ENCODE measurements around the gene RTN4IP1.
"Not testable (repeated sequence)": the region's sequence is repeated elsewhere in the genome, so short reads cannot be mapped to it uniquely, and the experiment has no call there.

RTN4IP1 gene

DNA sequence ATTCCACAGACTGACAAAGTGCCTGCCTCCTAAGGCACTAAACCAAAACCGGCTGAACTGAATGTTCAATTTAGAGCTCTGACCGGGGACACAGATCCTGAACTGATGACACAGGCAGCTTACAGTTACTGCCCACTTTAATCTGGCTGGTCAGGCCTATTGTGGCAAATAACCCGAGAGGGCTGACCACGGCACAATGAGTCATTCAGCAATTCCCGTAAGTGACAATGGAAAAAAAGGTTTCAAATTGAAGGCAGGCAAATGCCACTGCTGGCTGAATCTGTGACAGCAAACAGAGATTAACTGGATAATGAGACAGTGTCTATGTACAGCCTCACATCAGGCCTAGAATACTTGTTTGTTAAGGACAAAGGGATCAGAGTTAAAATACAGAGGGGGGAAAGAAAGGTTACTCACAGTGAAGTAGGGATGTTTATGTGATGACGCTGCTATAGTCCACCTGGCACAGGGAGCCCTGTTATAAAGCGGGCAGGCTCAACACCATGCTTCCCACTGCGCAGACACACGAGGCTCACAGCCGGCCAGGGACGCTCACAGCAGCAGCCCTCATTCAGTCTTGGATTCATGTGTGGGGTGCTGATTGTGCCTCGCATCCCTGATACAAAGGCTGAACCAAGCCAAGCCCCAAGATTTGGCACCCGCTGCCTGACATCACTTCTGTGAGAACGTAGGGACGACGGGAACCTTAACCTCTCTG is 54.4 kb downstream of the RTN4IP1 start:
- DNase-seq: no peak

DNA sequence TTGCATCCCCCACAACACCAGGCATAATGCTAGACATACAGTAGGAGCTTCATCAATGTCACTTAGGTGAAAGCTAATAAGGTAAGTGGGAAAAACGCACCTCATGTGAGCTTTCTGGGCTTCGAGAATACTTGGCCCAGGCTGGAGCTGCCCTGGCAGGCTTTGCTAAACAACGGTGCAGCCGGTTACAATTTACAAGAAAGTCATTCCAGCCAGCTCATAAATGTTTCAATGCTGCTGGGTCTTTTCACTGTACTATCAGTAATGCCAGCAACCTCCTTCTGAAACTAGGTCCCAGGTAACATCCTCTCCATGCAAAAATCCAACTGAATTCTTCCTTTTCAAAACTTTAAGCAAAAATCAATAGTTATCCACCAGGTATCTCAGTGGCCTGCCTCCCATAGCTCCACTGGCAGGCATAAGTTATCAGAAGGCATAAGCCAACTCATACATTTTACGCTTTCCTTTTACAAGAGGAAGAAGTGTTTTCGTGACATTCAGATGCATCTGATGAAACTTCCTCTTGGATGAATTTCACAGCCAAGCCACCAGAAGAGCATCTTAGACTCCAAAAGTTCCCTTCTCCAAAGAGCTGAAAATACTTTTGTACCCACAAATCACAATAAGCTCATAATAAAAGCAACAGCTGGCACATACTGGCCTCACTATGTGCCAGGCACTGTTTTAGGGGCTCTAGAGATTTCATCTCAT is 56.3 kb downstream of the RTN4IP1 start:
- no peak for DNase-seq

- no peak for DNase-seq
Measured at GRCh38 chr6:106572436-106572835, 56.9 kb downstream of the RTN4IP1 start.

DNA sequence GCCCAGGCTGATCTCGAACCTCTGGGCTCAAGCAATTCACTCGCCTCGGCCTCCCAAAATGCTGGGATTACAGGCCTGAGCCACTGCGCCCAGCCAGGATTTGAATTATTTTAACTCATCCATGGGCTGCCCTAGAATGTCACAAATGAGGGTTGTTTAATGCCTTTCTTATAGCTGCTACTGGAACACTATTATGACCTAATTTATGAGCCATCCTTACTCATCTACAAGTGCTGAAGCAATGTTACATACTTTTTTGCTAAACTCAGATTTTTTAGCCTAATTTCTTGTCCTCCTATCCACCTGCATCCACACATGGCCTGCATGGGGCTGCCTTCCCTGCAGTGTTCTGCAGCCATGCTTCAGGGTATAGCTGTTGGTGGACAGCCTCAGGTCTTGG is 59.9 kb downstream of the RTN4IP1 start:
- no peak for DNase-seq

DNA sequence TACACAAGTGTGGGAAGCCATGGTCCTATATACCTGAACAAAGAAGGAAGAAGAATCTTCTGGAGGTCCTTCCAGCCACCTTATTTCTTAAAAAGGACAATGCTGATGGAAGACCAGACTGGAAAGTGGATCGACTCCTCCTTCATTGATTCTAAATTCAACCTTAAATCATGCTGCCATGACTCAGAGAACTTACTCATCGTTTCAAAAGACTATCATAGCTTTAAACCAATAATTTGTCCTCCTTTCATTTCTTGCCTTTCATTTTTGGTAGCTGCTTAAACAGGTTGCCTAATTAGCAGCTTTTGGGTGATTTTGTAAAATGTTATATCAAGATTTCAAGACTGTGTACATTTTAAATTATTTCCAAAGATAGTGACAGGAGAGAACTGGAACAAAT is 60.8 kb downstream of the RTN4IP1 start:
- DNase-seq: no peak

DNA sequence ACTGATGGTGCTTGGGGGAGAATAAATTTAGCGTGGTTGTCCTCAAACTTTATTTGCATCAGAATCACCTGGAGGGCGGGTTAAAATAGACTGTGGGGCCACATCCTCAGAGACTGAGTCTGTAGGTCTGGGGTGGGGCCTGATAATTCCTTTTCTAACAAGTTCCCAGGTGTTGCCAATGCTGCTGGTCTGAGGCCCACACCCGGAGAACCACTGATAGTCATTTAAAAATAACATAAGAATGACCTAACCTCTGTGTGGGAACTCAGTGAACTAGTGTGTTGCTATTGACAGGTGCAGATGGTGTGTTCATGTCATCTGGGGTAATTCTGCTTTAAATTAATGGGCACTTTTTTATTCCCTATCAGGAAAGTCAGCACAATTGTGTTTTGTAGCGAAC is 64.8 kb downstream of the RTN4IP1 start:
- no peak for DNase-seq

- DNase-seq: no peak
Measured at GRCh38 chr6:106563614-106564013, 65.7 kb downstream of the RTN4IP1 start.

DNA sequence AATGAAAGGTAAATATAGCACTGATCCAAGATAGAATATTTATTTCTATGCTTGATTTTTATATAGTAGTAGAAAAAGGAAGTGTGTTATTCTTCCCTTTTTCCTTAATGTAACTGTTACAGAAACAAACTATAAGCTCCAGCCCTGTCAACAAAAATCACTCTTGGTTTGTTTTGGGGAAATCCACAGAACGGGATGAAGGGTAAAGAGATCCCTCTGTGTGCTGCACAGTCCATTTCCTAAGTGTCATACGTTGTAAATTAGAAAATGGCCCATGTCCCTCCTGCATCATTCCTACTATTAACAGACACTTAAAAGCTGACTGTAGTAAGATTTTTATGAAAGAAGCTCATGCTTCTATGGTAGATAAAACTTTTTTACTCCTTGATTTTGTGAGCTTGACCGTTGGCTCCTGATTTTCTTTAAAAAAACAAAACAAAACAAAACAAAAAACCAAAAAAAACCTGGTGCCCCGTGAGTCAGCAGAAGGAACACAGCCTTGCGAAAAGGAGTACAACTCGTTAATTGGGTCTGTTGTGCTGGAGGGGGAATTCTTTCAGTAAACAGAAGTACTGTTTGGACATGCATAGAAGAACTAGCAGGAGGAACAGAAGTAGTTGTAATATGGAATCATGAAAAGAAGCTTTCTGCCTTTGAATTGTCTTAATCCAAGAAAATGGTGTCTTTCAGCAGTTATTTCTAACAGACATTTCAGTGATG is 67.5 kb downstream of the RTN4IP1 start:
- DNase-seq: no peak

- DNase-seq: no peak
Measured at GRCh38 chr6:106560996-106561685, 68.2 kb downstream of the RTN4IP1 start.

GRCh38 chr6:106559659-106560058 is 69.6 kb downstream of the RTN4IP1 start:
- not testable (repeated sequence) for DNase-seq

GRCh38 chr6:106558364-106558763 is 70.9 kb downstream of the RTN4IP1 start:
- DNase-seq: no peak

DNA sequence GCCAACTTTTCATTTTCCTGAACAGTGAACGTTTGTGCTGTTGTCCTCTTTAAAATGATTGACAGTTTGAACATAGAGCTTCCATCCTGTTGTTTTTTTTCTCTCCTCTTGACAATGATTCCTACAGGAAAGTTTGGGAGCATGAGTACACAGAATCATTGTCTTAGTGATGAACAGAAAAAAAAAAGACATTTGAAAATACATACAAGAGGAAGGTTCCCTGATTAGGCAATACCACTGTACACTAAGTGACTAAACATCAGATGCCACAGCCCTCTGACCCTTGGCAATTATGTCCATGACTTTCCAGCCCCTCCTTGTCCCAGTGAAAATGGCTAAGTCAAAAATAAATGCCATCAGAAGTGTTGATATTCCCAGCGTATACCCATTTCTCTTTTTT is 71.5 kb downstream of the RTN4IP1 start:
- no peak for DNase-seq

DNA sequence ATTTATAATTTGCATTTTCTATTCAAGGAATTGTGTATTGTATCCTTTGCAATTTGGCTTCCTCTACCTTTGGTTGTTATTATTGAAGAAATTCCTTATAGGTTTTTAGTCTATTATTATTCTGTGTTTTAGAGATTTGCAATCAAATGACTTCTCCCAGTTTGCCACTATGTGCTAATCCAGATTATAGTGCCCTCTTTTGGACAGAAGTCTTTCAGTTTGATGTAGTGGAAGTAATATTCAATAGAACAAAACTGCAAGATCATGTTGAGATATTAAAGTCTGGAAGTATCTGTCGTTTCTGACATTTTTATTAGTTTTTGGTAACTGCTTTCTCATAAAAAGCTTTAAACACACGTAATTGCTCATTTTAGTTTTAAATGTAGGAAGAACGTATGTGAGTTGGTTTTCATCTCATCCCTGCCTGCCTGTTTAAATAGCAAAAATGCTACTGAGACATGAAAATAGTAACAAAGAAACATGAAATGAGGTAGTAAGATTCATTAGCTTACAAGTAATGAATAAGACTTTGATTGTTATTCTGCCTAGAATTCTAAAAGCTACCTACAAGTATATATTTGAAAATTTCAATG is 72.8 kb downstream of the RTN4IP1 start:
- no peak for DNase-seq

GRCh38 chr6:106555767-106556166 is 73.5 kb downstream of the RTN4IP1 start:
- DNase-seq: no peak

DNA sequence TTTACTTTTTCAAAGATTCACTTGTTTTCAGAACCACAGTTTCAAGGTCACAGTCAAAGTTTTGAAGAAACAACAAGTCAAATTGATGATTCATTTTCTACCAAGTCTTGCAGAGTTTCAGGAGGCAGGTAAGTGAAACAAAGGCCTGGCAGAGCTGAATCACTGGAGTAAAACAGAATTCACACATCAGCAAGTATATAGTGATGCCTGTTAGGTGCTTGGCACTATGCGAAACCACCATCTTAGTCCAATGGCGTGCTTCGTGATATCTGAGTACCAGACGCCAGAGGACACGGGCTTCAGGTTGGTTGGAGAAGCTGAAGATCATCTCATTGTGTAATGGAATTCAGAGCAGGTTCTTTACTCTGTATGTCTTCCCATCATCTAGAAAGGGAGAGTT is 75.9 kb downstream of the RTN4IP1 start:
- no peak for DNase-seq

- no peak for DNase-seq
Measured at GRCh38 chr6:106551155-106551554, 78.1 kb downstream of the RTN4IP1 start.

DNA sequence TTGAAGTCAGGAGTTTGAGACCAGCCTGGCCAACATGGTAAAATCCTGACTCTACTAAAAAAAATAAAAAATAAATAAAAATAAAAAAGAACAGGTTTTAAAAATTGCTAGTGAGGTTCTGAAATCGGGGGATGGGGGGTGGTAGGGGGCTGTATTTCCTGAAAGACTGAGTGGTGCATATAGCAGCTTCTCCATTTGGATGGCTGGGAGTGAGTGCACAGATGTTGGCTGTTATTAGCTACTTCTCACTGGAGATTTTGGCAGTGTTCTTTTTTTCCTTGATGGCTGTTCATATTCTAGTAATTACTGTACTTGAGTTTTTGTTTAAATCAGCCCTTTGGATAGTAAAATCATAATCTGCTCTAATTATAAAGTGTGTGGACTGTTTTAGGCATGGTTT is 79.8 kb downstream of the RTN4IP1 start:
- no peak for DNase-seq

DNA sequence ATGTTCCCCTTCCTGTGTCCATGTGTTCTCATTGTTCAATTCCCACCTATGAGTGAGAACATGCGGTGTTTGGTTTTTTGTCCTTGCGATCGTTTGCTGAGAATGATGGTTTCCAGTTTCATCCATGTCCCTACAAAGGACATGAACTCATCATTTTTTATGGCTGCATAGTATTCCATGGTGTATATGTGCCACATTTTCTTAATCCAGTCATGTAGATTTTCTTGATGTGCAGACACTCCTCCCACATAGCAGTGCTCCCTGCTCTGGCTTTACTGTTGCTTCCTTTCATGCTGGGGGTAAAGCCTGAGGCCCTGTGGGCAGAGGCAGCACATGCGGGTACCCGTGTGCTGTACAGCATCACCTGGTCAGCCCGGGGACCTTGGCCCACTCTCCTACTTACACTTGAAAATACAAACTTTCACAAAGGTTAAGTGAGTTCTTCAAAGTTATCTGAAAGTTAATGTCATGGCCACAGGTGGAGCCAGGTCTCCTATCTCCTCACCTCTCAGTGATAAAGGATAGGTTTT is 80.3 kb downstream of the RTN4IP1 start:
- DNase-seq: not testable (repeated sequence)

DNA sequence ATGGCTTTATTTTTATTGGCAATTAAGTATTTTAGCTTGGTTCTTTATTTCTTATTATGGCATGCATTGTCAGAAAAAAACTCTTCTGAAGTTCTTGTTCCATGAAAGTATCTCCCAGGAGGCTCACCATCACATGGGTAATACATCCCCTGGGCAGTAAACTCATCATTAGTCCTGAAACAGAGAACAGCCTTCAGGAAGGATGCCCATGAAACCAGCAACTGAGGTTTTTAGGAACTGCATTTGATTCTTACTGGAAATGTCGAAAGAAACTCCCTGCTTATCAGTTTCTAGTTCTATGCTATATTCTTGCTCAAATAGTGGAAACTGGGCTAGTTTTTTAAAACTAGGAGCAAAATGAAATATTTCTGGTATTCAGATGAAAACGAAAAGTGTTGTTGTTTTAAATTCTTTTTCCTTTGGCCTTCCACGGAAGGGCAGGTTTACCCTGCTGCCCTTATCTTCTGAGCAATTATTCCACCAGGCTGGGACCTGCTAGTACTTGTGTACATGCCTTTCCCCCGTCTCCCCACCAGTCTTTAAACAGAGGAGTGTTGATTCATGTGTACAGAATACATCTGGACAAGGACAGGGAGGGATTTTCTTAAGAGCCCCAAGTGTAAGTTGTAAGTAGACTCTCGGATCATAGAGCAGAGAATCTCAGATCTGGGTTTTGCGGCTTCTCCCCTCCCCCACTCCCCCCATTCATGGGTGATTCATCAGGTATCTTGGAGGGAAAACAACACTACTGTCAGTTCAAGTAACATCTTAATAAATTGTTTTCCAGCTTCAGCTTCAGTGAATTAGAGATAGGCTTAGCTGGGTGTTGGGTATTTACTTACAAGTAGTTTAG is 81.5 kb downstream of the RTN4IP1 start:
- no peak for DNase-seq

GRCh38 chr6:106546691-106547414 is 82.4 kb downstream of the RTN4IP1 start:
- DNase-seq: no peak

GRCh38 chr6:106546261-106546690 is 83.0 kb downstream of the RTN4IP1 start:
- no peak for DNase-seq

Data from COR-L47 (cell line).